Caco-2 (cell line): ENCODE data around the gene ADGRB3. TPM values are rescaled to one million over a fixed set of nuclear protein-coding genes. Genes with fewer than 3 reads are reported as not detected.

ENCODE experiments used
- BruUV-seq: library from RNA; stranded (reverse); fragments of 400-500 nt; replicated peaks from 2 replicates; lab custom pipeline; 2021; lab: Mats Ljungman, UMichigan
- CTCF ChIA-PET: fragments of 300-600 bp; sonication (Branson Sonifier 250); formaldehyde crosslinking; loops from one replicate; lab custom pipeline; 2022; ENCODE audit warnings: antibody characterized with exemption; lab: Charles Lee
- POLR2A ChIA-PET: fragments of 300-600 bp; sonication (Branson Sonifier 250); formaldehyde crosslinking; loops from one replicate; lab custom pipeline; 2022; ENCODE audit warnings: antibody characterized with exemption; lab: Charles Lee
- DNase-seq, 2 experiments: peaks; one replicate each; pipeline versions ENCODE4 v3.0.0 to v3.0.0-alpha.2; 2020 to 2022
- H3K27me3 ChIP-seq: replicated peaks from 2 replicates; pipeline ENCODE4 v1.6.0; 2011; ENCODE audit warnings: low read length; ENCODE audit not compliant: control insufficient read depth, insufficient read depth
- H3K36me3 ChIP-seq: 2 replicates; pipeline ENCODE4 v1.5.1; 2011; ENCODE audit warnings: low read length; ENCODE audit not compliant: control insufficient read depth, insufficient read depth
- H3K4me1 ChIP-seq: fragments of 250-450 bp; sonication (Bioruptor Pico); 2 replicates; pipeline ENCODE4 v1.5.1; 2020; ENCODE audit warnings: mild to moderate bottlenecking
- H3K4me3 ChIP-seq: 2 replicates; pipeline ENCODE4 v1.5.1; 2011; ENCODE audit warnings: low read depth, mild to moderate bottlenecking, control low read depth, low read length
- H3K9me3 ChIP-seq: fragments of 250-450 bp; sonication (Bioruptor Pico); 2 replicates; pipeline ENCODE4 v1.5.1; 2020; ENCODE audit warnings: mild to moderate bottlenecking, moderate library complexity
- H3K27ac Mint-ChIP-seq: one replicate; pipeline ENCODE4 v1.8.0; 2022; ENCODE audit warnings: mixed read lengths; ENCODE audit not compliant: unreplicated experiment
- H3K27me3 Mint-ChIP-seq: one replicate; pipeline ENCODE4 v1.8.0; 2022; ENCODE audit warnings: mixed read lengths; ENCODE audit not compliant: insufficient read depth, unreplicated experiment
- H3K36me3 Mint-ChIP-seq: one replicate; pipeline ENCODE4 v1.8.0; 2022; ENCODE audit warnings: mild to moderate bottlenecking, mixed read lengths; ENCODE audit not compliant: insufficient read depth, unreplicated experiment
- H3K4me1 Mint-ChIP-seq: one replicate; pipeline ENCODE4 v1.8.0; 2022; ENCODE audit warnings: low read depth, mixed read lengths; ENCODE audit not compliant: unreplicated experiment
- H3K4me3 Mint-ChIP-seq: one replicate; pipeline ENCODE4 v1.8.0; 2022; ENCODE audit warnings: mild to moderate bottlenecking, moderate library complexity, mixed read lengths; ENCODE audit not compliant: unreplicated experiment
- H3K9me3 Mint-ChIP-seq: one replicate; pipeline ENCODE4 v1.8.0; 2022; ENCODE audit warnings: mixed read lengths; ENCODE audit not compliant: unreplicated experiment
- CTCF ChIP-seq, 2 experiments: fragments of 200-600 bp in 1 of 2; IDR thresholded peaks; 1 replicate in 1 of 2; 2 replicates in 1 of 2; pipeline versions ENCODE4 v1.5.1 to v1.8.0; 2011 to 2022; ENCODE audit warnings: antibody characterized with exemption in 1 of 2, control low read depth in 1 of 2, inconsistent platforms in 1 of 2, low read depth in 1 of 2, low read length in 1 of 2, mild to moderate bottlenecking in 1 of 2, moderate library complexity in 1 of 2; ENCODE audit not compliant: insufficient read depth in 1 of 2, severe bottlenecking in 1 of 2, unreplicated experiment in 1 of 2
- intact Hi-C: fragments of 100-400 bp; cut with micrococcal nuclease; formaldehyde crosslinking; loops from one replicate; pipeline ENCODE4 v1.10.0; 2022; ENCODE audit not compliant: unreplicated experiment
- total RNA-seq: library from RNA; stranded (reverse); gene quantifications from 2 replicates; pipeline ENCODE4 v1.2.3, GENCODE V29; 2022

Gene ADGRB3
- total RNA-seq, 1 experiment from 2014 or later = 0.18 TPM

DNA sequence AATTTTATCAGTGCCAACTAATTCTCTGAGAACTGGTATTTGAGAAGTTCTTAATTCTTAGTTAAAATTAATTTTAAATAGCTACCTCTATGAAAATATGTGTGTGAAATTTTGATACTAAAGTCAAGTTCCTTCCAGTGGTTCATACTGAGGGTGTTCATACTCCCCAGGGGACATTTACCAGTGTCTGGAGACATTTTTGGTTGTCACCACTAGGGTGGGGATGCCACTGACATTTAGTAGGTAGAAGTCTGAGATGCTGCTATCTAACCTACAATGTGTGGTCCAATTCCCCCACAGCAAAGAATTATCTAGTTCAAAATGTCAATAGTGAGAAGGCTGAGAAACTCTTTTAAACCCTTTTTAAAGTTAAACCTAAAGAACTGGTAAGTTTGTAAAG lies 463.8 kb downstream of the ADGRB3 start:
- Histone ChIP-seq H3K4me3 (no peak overlapping the region), H3K36me3 (no peaks in the 10 kb centered on the region), H3K4me1 (peaks cover 11% of the 10 kb centered on the region; the same call in 1 of the 2 replicates), H3K27me3 (no peaks in the 10 kb centered on the region), H3K9me3 (no peaks in the 10 kb centered on the region)
- no TSS peak for BruUV-seq
- POLR2A ChIA-PET = no interaction called here
- no peak overlapping the region for H3K4me3 Mint-ChIP-seq
- DNase-seq = no peak
- intact Hi-C loops = no loop called here
- CTCF ChIA-PET = no interaction called here
- peaks cover 12% of the 10 kb centered on the region for H3K4me1 Mint-ChIP-seq
- no peaks in the 10 kb centered on the region for H3K27me3 Mint-ChIP-seq
- no peak for TF ChIP-seq CTCF (IDR thresholded peaks at IDR 0.05; ENCODE audit: insufficient read depth in 1 of 2, low read depth in 1 of 2, low read length in 1 of 2, severe bottlenecking in 1 of 2, unreplicated experiment in 1 of 2)
- no peaks in the 10 kb centered on the region for H3K9me3 Mint-ChIP-seq
- H3K27ac Mint-ChIP-seq = no peak overlapping the region
- H3K36me3 Mint-ChIP-seq = no peaks in the 10 kb centered on the region

GRCh38 chr6:69100772-69101171 lies 465.7 kb downstream of the ADGRB3 start:
- H3K9me3 ChIP-seq = no peaks in the 10 kb centered on the region
- DNase-seq = no peak
- Mint-ChIP-seq H3K27ac (no peak overlapping the region), H3K9me3 (no peaks in the 10 kb centered on the region), H3K4me3 (no peak overlapping the region), H3K4me1 (peaks cover 9% of the 10 kb centered on the region), H3K27me3 (no peaks in the 10 kb centered on the region), H3K36me3 (no peaks in the 10 kb centered on the region)
- TF ChIP-seq CTCF (IDR thresholded peaks at IDR 0.05; ENCODE audit: insufficient read depth in 1 of 2, low read depth in 1 of 2, low read length in 1 of 2, severe bottlenecking in 1 of 2, unreplicated experiment in 1 of 2) = no peak
- no peaks in the 10 kb centered on the region for H3K36me3 ChIP-seq
- no peaks in the 10 kb centered on the region for H3K27me3 ChIP-seq
- no TSS peak for BruUV-seq
- ChIA-PET POLR2A (no interaction called here), CTCF (no interaction called here)
- peaks cover 13% of the 10 kb centered on the region for H3K4me1 ChIP-seq
- H3K4me3 ChIP-seq = no peak overlapping the region
- intact Hi-C loops = no loop called here

GRCh38 chr6:69102416-69102815 lies 467.3 kb downstream of the ADGRB3 start:
- Histone ChIP-seq H3K27me3 (no peaks in the 10 kb centered on the region), H3K36me3 (no peaks in the 10 kb centered on the region), H3K9me3 (no peaks in the 10 kb centered on the region), H3K4me1 (peaks cover 5% of the 10 kb centered on the region), H3K4me3 (no peak overlapping the region)
- no peaks in the 10 kb centered on the region for H3K9me3 Mint-ChIP-seq
- H3K36me3 Mint-ChIP-seq = no peaks in the 10 kb centered on the region
- ChIA-PET POLR2A (no interaction called here), CTCF (no interaction called here)
- H3K4me3 Mint-ChIP-seq = no peak overlapping the region
- intact Hi-C loops = no loop called here
- no peak for DNase-seq
- no peak for TF ChIP-seq CTCF (IDR thresholded peaks at IDR 0.05; ENCODE audit: insufficient read depth in 1 of 2, low read depth in 1 of 2, low read length in 1 of 2, severe bottlenecking in 1 of 2, unreplicated experiment in 1 of 2)
- no peaks in the 10 kb centered on the region for H3K4me1 Mint-ChIP-seq
- BruUV-seq = no TSS peak
- H3K27me3 Mint-ChIP-seq = no peaks in the 10 kb centered on the region
- no peak overlapping the region for H3K27ac Mint-ChIP-seq
